Astrocyte (in vitro differentiated cells and primary cell): ENCODE results near the gene COMMD7.

Experiments
- CTCF ChIP-seq: IDR thresholded peaks from 2 replicates; pipeline ENCODE4 v1.5.1; 2011; ENCODE audit warnings: low read depth, mild to moderate bottlenecking, inconsistent platforms, low read length, moderate library complexity; ENCODE audit not compliant: insufficient read depth
- EZH2 ChIP-seq: IDR thresholded peaks from 2 replicates; pipeline ENCODE4 v1.6.1; 2012; ENCODE audit warnings: mild to moderate bottlenecking, low read length, inconsistent platforms; ENCODE audit not compliant: insufficient read depth

- no peak for TF ChIP-seq CTCF
- no peak for TF ChIP-seq EZH2
Observed at GRCh38 chr20:32780278-32780677, 37.0 kb upstream of the COMMD7 start.
